GM12892 (cell line): ENCODE results near the gene CCND1.

ENCODE experiments used
- POLR2A ChIP-seq: IDR thresholded peaks from 2 replicates; pipeline ENCODE4 v1.6.1; 2011; ENCODE audit warnings: low read depth, low read length, control low read depth
- POLR2AphosphoS5 ChIP-seq: IDR thresholded peaks from 2 replicates; pipeline ENCODE4 v1.6.1; 2011; ENCODE audit warnings: low read depth, low read length, control low read depth

DNA sequence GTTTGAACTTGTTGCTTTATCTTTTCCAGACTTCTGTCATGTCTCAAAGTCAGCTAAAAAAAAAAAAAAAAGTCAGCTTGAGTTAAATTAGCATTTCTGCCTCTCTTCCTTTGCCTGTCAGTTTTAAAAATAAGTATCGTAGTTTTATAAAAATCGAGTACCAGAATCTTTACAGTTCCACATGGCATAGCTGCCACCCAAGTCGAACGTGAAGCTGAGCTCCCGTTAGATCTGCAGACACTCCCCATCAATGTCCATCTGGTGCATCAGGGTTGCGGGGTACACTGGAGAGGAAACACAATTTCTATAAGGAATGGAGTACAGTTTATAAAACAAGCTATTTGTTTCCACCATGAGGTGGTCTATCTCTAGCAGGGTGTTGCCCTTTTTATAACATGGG, 41.0 kb upstream of the CCND1 start:
- TF ChIP-seq POLR2A, result no peak
- TF ChIP-seq POLR2AphosphoS5, result no peak
